HepG2 (cell line): ENCODE data around the gene PSMD5. TPM values are rescaled to one million over a fixed set of nuclear protein-coding genes. Genes with fewer than 3 reads are reported as not detected.

Source experiments
- AGO1 ChIP-seq: fragments of 200-400 bp; formaldehyde crosslinking; IDR thresholded peaks from 2 replicates; pipeline ENCODE4 v1.6.1; 2017; ENCODE audit warnings: mild to moderate bottlenecking, low read depth, low read length, moderate library complexity; ENCODE audit not compliant: poor library complexity, severe bottlenecking
- BCL6 ChIP-seq: IDR thresholded peaks from 2 replicates; pipeline ENCODE4 v1.6.1; 2016; ENCODE audit warnings: missing genetic modification reagents, missing compliant biosample characterization
- CBX5 ChIP-seq: sonication (generic); formaldehyde crosslinking; IDR thresholded peaks from 2 replicates; pipeline ENCODE4 v1.4.0; 2020; ENCODE audit warnings: missing genetic modification reagents, borderline replicate concordance
- KDM6A ChIP-seq: IDR thresholded peaks from 2 replicates; pipeline ENCODE4 v1.6.1; 2016; ENCODE audit warnings: low read depth
- MYC ChIP-seq: sonication (generic); formaldehyde crosslinking; IDR thresholded peaks from 2 replicates; pipeline ENCODE4 v1.9.0; 2021; ENCODE audit warnings: missing genetic modification reagents, borderline replicate concordance
- NFE2L1 ChIP-seq: sonication (generic); formaldehyde crosslinking; IDR thresholded peaks from 2 replicates; pipeline ENCODE4 v1.4.0; 2020; ENCODE audit warnings: missing genetic modification reagents, mild to moderate bottlenecking, borderline replicate concordance
- PLRG1 ChIP-seq: fragments of 450-650 bp; conservative IDR thresholded peaks from 2 replicates; pipeline ENCODE4 v1.6.1; 2016
- PRMT3 ChIP-seq: sonication (generic); formaldehyde crosslinking; IDR thresholded peaks from 2 replicates; pipeline ENCODE4 v1.8.1; 2022; ENCODE audit warnings: low read depth, mild to moderate bottlenecking, moderate library complexity, missing genetic modification reagents, borderline replicate concordance
- SP1 ChIP-seq, 2 experiments: fragments of 450-650 bp in 1 of 2; sonication (generic) in 1 of 2; formaldehyde crosslinking in 1 of 2; IDR thresholded peaks; 2 replicates each; pipeline versions ENCODE4 v1.4.0 to v1.6.1; 2016 to 2020; ENCODE audit warnings: missing genetic modification reagents in 1 of 2
- SP2 ChIP-seq: sonication (generic); formaldehyde crosslinking; IDR thresholded peaks from 2 replicates; pipeline ENCODE4 v1.5.1; 2020; ENCODE audit warnings: mild to moderate bottlenecking, missing genetic modification reagents
- ZFP1 ChIP-seq: IDR thresholded peaks from 2 replicates; pipeline ENCODE4 v1.6.1; 2016
- ZNF292 ChIP-seq: sonication (generic); formaldehyde crosslinking; IDR thresholded peaks from 2 replicates; pipeline ENCODE4 v1.8.1; 2022; ENCODE audit warnings: mild to moderate bottlenecking, low read depth, missing genetic modification reagents, borderline replicate concordance
- ZNF383 ChIP-seq: sonication (generic); formaldehyde crosslinking; IDR thresholded peaks from 2 replicates; pipeline ENCODE4 v1.4.0; 2020; ENCODE audit warnings: missing genetic modification reagents, mild to moderate bottlenecking, borderline replicate concordance
- ZNF569 ChIP-seq: sonication (generic); formaldehyde crosslinking; IDR thresholded peaks from 2 replicates; pipeline ENCODE4 v1.5.0; 2020; ENCODE audit warnings: mild to moderate bottlenecking, missing genetic modification reagents, moderate library complexity, borderline replicate concordance
- ZNF678 ChIP-seq: sonication (generic); formaldehyde crosslinking; IDR thresholded peaks from 2 replicates; pipeline ENCODE4 v1.4.0; 2020; ENCODE audit warnings: mild to moderate bottlenecking, missing genetic modification reagents
- ZNF841 ChIP-seq: sonication (generic); formaldehyde crosslinking; IDR thresholded peaks from 2 replicates; pipeline ENCODE4 v1.8.1; 2023; ENCODE audit warnings: missing genetic modification reagents, borderline replicate concordance
- ZSCAN21 ChIP-seq: sonication (generic); formaldehyde crosslinking; IDR thresholded peaks from 2 replicates; pipeline ENCODE4 v1.8.0; 2022; ENCODE audit warnings: mild to moderate bottlenecking, missing genetic modification reagents, moderate library complexity, borderline replicate concordance
- polyA plus RNA-seq, 8 experiments: library from polyadenylated mRNA; depleted of rRNA in 3 of 8; stranded (reverse) in 7 of 8; unstranded in 1 of 8; fragments of >200 nt; fragmentation: Illumina TruSeq in 4 of 8; extraction: Trizol in 4 of 8; gene quantifications; 2 replicates each; pipeline versions ENCODE4 v1.2.1 to v1.2.3, GENCODE V29; 2011 to 2016; ENCODE audit warnings: low read depth in 4 of 8, missing spikeins in 1 of 8, mixed read lengths in 1 of 8; ENCODE audit not compliant: insufficient read depth in 1 of 8
- total RNA-seq, 5 experiments: library from RNA; depleted of rRNA; stranded (reverse); fragments of >200 nt; fragmentation: Illumina TruSeq; extraction: Trizol; gene quantifications; 2 replicates each; pipeline ENCODE4 v1.2.3, GENCODE V29; 2016; ENCODE audit warnings: low read depth in 1 of 5
- TF ChIP-seq, protein P1 (sequence below): sonication (generic); formaldehyde crosslinking; IDR thresholded peaks from 2 replicates; pipeline ENCODE4 v1.4.0; 2020; ENCODE audit warnings: mild to moderate bottlenecking, low read depth, missing genetic modification reagents
- TF ChIP-seq, protein P2 (sequence below): sonication (generic); formaldehyde crosslinking; IDR thresholded peaks from 2 replicates; pipeline ENCODE4 v1.4.0; 2020; ENCODE audit warnings: mild to moderate bottlenecking, low read depth, missing genetic modification reagents
- TF ChIP-seq, protein P3 (sequence below): sonication (generic); formaldehyde crosslinking; IDR thresholded peaks from 2 replicates; pipeline ENCODE4 v1.5.1; 2020; ENCODE audit warnings: missing genetic modification reagents, mild to moderate bottlenecking, borderline replicate concordance
- TF ChIP-seq, protein P4 (sequence below): sonication (generic); formaldehyde crosslinking; IDR thresholded peaks from 2 replicates; pipeline ENCODE4 v1.4.0; 2020; ENCODE audit warnings: mild to moderate bottlenecking, missing genetic modification reagents
- TF ChIP-seq, protein P5 (sequence below): sonication (generic); formaldehyde crosslinking; IDR thresholded peaks from 2 replicates; pipeline ENCODE4 v1.4.0; 2020; ENCODE audit warnings: low read depth, mild to moderate bottlenecking, missing genetic modification reagents
- TF ChIP-seq, protein P6 (sequence below): sonication (generic); formaldehyde crosslinking; IDR thresholded peaks from 2 replicates; pipeline ENCODE4 v1.4.0; 2020; ENCODE audit warnings: missing genetic modification reagents

Gene PSMD5
- total and polyA plus RNA-seq, 2 of the 13 experiments (the other 11 are each of a cell fraction or from before 2014, with no cell fraction given) = 12.7 to 18.1 TPM

DNA sequence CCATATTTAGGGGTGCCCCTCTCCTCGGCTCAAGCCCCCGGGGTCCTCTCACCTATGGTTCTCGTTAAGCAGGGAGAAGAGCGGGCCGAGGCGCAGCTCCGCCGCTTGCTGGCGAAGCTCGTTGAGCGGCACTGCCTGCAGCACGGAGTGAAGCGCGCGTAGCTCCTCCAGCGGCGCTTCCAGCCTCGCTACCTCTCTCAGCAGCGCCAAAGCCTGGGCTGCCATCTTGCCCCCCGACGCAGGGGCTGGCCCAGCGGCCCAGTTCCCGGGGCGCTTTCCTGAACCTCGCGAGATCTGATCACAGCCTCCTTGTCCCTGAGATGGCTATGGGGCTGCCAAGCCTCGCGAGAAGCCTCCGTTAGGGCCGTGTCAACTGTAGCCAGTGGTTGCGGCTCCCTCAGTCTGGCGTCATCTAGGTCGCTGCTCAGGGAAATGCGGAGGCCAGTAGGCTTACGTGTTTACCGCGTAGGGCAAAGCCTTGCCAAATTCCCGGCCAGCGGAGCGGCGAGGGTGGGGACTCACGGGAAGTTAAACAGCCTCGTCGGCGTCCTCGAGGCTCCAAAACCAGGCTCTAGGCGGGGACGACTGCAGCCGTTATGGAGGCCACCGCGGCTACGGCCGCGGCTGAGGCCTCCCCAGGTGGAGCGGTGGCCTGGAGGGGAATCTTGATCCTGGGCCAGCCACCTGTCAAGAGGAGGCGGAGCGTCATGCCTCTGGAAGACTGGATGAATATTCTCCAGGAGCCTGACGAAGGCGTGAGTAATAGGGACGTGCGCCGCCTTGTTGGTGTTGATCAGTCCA lies at the start of gene PSMD5 (continued):
- no peak for TF ChIP-seq PLRG1
- TF ChIP-seq ZNF841 (CRISPR knock-in tag) = no peak
- no peak for TF ChIP-seq AGO1
- TF ChIP-seq, protein P1, sequence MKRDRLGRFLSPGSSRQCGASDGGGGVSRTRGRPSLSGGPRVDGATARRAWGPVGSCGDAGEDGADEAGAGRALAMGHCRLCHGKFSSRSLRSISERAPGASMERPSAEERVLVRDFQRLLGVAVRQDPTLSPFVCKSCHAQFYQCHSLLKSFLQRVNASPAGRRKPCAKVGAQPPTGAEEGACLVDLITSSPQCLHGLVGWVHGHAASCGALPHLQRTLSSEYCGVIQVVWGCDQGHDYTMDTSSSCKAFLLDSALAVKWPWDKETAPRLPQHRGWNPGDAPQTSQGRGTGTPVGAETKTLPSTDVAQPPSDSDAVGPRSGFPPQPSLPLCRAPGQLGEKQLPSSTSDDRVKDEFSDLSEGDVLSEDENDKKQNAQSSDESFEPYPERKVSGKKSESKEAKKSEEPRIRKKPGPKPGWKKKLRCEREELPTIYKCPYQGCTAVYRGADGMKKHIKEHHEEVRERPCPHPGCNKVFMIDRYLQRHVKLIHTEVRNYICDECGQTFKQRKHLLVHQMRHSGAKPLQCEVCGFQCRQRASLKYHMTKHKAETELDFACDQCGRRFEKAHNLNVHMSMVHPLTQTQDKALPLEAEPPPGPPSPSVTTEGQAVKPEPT (CRISPR knock-in tag) = peak; percentile 62; the same call in 1 of the 2 replicates
- TF ChIP-seq, protein P2, sequence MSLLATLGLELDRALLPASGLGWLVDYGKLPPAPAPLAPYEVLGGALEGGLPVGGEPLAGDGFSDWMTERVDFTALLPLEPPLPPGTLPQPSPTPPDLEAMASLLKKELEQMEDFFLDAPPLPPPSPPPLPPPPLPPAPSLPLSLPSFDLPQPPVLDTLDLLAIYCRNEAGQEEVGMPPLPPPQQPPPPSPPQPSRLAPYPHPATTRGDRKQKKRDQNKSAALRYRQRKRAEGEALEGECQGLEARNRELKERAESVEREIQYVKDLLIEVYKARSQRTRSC = no peak
- peak; percentile 42; the same call in 1 of the 2 replicates for TF ChIP-seq SP1 (IDR thresholded peaks at IDR 0.05)
- TF ChIP-seq SP1 (CRISPR knock-in tag; IDR thresholded peaks at IDR 0.05) = no peak
- TF ChIP-seq ZNF678 (CRISPR knock-in tag) = 0 out of 2 replicates have a peak, but pooled peaks have one; percentile 65
- no peak for TF ChIP-seq KDM6A
- no peak for TF ChIP-seq ZNF569 (CRISPR knock-in tag)
- TF ChIP-seq NFE2L1 (CRISPR knock-in tag) = no peak
- peak; percentile 60; the same call in 1 of the 2 replicates for TF ChIP-seq MYC (CRISPR knock-in tag)
- TF ChIP-seq ZNF383 (CRISPR knock-in tag) = no peak
- TF ChIP-seq, protein P3, sequence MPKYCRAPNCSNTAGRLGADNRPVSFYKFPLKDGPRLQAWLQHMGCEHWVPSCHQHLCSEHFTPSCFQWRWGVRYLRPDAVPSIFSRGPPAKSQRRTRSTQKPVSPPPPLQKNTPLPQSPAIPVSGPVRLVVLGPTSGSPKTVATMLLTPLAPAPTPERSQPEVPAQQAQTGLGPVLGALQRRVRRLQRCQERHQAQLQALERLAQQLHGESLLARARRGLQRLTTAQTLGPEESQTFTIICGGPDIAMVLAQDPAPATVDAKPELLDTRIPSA (CRISPR knock-in tag) = peak; percentile 7; the same call in 1 of the 2 replicates
- no peak for TF ChIP-seq CBX5
- peak; percentile 30; the same call in 1 of the 2 replicates for TF ChIP-seq ZFP1 (CRISPR knock-in tag)
- TF ChIP-seq, protein P4, sequence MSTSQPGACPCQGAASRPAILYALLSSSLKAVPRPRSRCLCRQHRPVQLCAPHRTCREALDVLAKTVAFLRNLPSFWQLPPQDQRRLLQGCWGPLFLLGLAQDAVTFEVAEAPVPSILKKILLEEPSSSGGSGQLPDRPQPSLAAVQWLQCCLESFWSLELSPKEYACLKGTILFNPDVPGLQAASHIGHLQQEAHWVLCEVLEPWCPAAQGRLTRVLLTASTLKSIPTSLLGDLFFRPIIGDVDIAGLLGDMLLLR (CRISPR knock-in tag) = peak; percentile 92
- peak; percentile 37; the same call in 1 of the 2 replicates for TF ChIP-seq BCL6
- no peak for TF ChIP-seq SP2
- peak; percentile 73; the same call in 1 of the 2 replicates for TF ChIP-seq ZSCAN21 (CRISPR knock-in tag)
- TF ChIP-seq PRMT3 (CRISPR knock-in tag) = no peak
- TF ChIP-seq, protein P5, sequence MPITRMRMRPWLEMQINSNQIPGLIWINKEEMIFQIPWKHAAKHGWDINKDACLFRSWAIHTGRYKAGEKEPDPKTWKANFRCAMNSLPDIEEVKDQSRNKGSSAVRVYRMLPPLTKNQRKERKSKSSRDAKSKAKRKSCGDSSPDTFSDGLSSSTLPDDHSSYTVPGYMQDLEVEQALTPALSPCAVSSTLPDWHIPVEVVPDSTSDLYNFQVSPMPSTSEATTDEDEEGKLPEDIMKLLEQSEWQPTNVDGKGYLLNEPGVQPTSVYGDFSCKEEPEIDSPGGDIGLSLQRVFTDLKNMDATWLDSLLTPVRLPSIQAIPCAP = no peak
- TF ChIP-seq ZNF292 (CRISPR knock-in tag) = peak; percentile 75; the same call in 1 of the 2 replicates
- TF ChIP-seq, protein P6, sequence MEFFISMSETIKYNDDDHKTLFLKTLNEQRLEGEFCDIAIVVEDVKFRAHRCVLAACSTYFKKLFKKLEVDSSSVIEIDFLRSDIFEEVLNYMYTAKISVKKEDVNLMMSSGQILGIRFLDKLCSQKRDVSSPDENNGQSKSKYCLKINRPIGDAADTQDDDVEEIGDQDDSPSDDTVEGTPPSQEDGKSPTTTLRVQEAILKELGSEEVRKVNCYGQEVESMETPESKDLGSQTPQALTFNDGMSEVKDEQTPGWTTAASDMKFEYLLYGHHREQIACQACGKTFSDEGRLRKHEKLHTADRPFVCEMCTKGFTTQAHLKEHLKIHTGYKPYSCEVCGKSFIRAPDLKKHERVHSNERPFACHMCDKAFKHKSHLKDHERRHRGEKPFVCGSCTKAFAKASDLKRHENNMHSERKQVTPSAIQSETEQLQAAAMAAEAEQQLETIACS (CRISPR knock-in tag) = no peak
